Keratinocyte (primary cell): Measurements from ENCODE around the gene SYNJ2. TPM values are rescaled to one million over a fixed set of nuclear protein-coding genes. Genes with fewer than 3 reads are reported as not detected.

Experiments
- DNase-seq: peaks from one replicate; pipeline ENCODE4 v3.0.0-alpha.2; 2011; ENCODE audit warnings: low read depth, missing footprints, low spot score
- FAIRE-seq: peaks from 2 replicates; lab custom pipeline; 2011; peaks lifted over from hg19 to GRCh38; lab: Jason Lieb, UNC
- H2AFZ ChIP-seq: 2 replicates; pipeline ENCODE4 v1.6.0; 2012; ENCODE audit warnings: low read length, control low read depth, inconsistent platforms; ENCODE audit not compliant: control insufficient read depth
- H3K27ac ChIP-seq: 2 replicates; pipeline ENCODE4 v1.5.1; 2011; ENCODE audit warnings: low read length; ENCODE audit not compliant: control insufficient read depth, insufficient read depth
- H3K27me3 ChIP-seq: 3 replicates; pipeline ENCODE4 v1.6.0; 2011; ENCODE audit warnings: low read length; ENCODE audit not compliant: control insufficient read depth, insufficient read depth; ENCODE audit errors: extremely low read depth
- H3K36me3 ChIP-seq, 2 experiments: 2 replicates in 1 of 2; 3 replicates in 1 of 2; pipeline ENCODE4 v1.5.1; 2011; ENCODE audit warnings: low read length in 2 of 2, mild to moderate bottlenecking in 1 of 2; ENCODE audit not compliant: control insufficient read depth in 2 of 2, insufficient read depth in 2 of 2; ENCODE audit errors: extremely low read depth in 1 of 2
- H3K4me1 ChIP-seq: 3 replicates; pipeline ENCODE4 v1.5.1; 2011; ENCODE audit warnings: low read length; ENCODE audit not compliant: control insufficient read depth, insufficient read depth; ENCODE audit errors: extremely low read depth
- H3K4me2 ChIP-seq: 3 replicates; pipeline ENCODE4 v1.6.0; 2011; ENCODE audit warnings: low read depth, low read length; ENCODE audit not compliant: control insufficient read depth, insufficient read depth; ENCODE audit errors: extremely low read depth
- H3K4me3 ChIP-seq, 3 experiments: fragments of 200-600 bp in 1 of 3; sonication (generic) in 1 of 3; 2 replicates in 2 of 3; 3 replicates in 1 of 3; pipeline ENCODE4 v1.5.1; 2011 to 2016; ENCODE audit warnings: low read length in 3 of 3, mild to moderate bottlenecking in 3 of 3, control low read depth in 2 of 3, inconsistent platforms in 1 of 3, low read depth in 1 of 3, mixed read lengths in 1 of 3, mixed run types in 1 of 3, moderate library complexity in 1 of 3; ENCODE audit not compliant: control insufficient read depth in 2 of 3, insufficient read depth in 2 of 3; ENCODE audit errors: extremely low read depth in 1 of 3
- H3K79me2 ChIP-seq: 2 replicates; pipeline ENCODE4 v1.6.0; 2012; ENCODE audit warnings: low read length; ENCODE audit not compliant: control insufficient read depth, insufficient read depth
- H3K9ac ChIP-seq: 3 replicates; pipeline ENCODE4 v1.6.0; 2011; ENCODE audit warnings: low read length; ENCODE audit not compliant: control insufficient read depth, insufficient read depth; ENCODE audit errors: extremely low read depth
- H3K9me1 ChIP-seq: 3 replicates; pipeline ENCODE4 v1.6.0; 2011; ENCODE audit warnings: low read length; ENCODE audit not compliant: control insufficient read depth, insufficient read depth; ENCODE audit errors: extremely low read depth
- H3K9me3 ChIP-seq: 2 replicates; pipeline ENCODE4 v1.5.1; 2012; ENCODE audit warnings: low read depth, low read length; ENCODE audit not compliant: control insufficient read depth
- H4K20me1 ChIP-seq: 3 replicates; pipeline ENCODE4 v1.6.0; 2011; ENCODE audit warnings: low read length; ENCODE audit not compliant: control insufficient read depth, insufficient read depth; ENCODE audit errors: extremely low read depth
- EZH2 ChIP-seq: IDR thresholded peaks from one replicate; pipeline ENCODE4 v1.6.1; 2012; ENCODE audit warnings: inconsistent platforms, mild to moderate bottlenecking, low read length, moderate library complexity
- dilution Hi-C: fragments of 300-500 bp; cut with MboI; formaldehyde crosslinking; loops from one replicate; pipeline ENCODE4 v1.7.0; 2020; ENCODE audit warnings: low sequenced_read_pairs; ENCODE audit not compliant: extremely low pct_ligation_motif_present
- polyA plus RNA-seq, 5 experiments: library from polyadenylated mRNA; depleted of rRNA in 3 of 5; stranded (reverse) in 3 of 5; stranded (forward) in 1 of 5; unstranded in 1 of 5; fragments of >200 nt; gene quantifications; 1 replicate in 1 of 5; 2 replicates in 3 of 5; 3 replicates in 1 of 5; pipeline versions ENCODE4 v1.2.1 to v1.2.3, GENCODE V29; 2011 to 2012; ENCODE audit warnings: missing spikeins in 2 of 5, low read depth in 1 of 5, low replicate concordance in 1 of 5
- TF ChIP-seq, protein P1 (sequence below), 3 experiments: IDR thresholded peaks in 1 of 3; conservative IDR thresholded peaks in 1 of 3; optimal IDR thresholded peaks in 1 of 3; 2 replicates in 2 of 3; 3 replicates in 1 of 3; pipeline versions ENCODE3 to v1.5.1; 2011; ENCODE audit warnings: low read length in 3 of 3, mild to moderate bottlenecking in 3 of 3, moderate library complexity in 2 of 3, control low read depth in 1 of 3, inconsistent platforms in 1 of 3; ENCODE audit not compliant: insufficient read depth in 2 of 3; ENCODE audit errors: extremely low read depth in 1 of 3

Gene SYNJ2
- polyA plus RNA-seq, 1 donor (not counting 4 experiments of a cell fraction or from before 2014, with no cell fraction given), result 8.6 TPM

DNA sequence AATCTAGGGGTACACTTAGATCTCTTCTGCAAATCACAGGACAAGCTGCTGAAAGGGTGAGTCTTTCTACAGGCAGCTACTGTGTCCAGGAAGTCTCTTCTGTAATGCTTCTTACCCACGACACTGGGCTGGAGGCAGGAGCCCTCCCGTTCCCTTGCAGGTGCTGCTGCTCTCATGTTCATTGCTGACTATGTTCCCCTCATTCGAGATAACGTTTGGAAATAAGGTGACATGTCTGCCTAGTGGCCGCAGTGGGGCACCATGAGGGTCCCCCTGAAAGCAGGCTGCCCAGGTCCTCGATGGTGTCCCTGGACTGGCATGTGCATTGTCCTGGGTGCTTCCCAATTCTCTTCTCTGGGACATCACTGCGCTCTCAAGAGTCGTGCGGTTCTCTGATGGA lies 74.7 kb downstream of the SYNJ2 start:
- H3K27me3 ChIP-seq, result no peaks in the 10 kb centered on the region
- no peak for DNase-seq
- no peak overlapping the region for H3K4me3 ChIP-seq
- no peak for FAIRE-seq
- no peaks in the 10 kb centered on the region for H4K20me1 ChIP-seq
- H3K9me3 ChIP-seq, result no peaks in the 10 kb centered on the region
- H2AFZ ChIP-seq, result no peak overlapping the region
- peaks cover 38% of the 10 kb centered on the region for H3K4me1 ChIP-seq
- dilution Hi-C loops, result no loop called here
- no peaks in the 10 kb centered on the region for H3K79me2 ChIP-seq
- no peak overlapping the region for H3K9ac ChIP-seq
- no peak overlapping the region for H3K27ac ChIP-seq
- TF ChIP-seq EZH2, result no peak
- TF ChIP-seq, protein P1, sequence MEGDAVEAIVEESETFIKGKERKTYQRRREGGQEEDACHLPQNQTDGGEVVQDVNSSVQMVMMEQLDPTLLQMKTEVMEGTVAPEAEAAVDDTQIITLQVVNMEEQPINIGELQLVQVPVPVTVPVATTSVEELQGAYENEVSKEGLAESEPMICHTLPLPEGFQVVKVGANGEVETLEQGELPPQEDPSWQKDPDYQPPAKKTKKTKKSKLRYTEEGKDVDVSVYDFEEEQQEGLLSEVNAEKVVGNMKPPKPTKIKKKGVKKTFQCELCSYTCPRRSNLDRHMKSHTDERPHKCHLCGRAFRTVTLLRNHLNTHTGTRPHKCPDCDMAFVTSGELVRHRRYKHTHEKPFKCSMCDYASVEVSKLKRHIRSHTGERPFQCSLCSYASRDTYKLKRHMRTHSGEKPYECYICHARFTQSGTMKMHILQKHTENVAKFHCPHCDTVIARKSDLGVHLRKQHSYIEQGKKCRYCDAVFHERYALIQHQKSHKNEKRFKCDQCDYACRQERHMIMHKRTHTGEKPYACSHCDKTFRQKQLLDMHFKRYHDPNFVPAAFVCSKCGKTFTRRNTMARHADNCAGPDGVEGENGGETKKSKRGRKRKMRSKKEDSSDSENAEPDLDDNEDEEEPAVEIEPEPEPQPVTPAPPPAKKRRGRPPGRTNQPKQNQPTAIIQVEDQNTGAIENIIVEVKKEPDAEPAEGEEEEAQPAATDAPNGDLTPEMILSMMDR (optimal IDR thresholded peaks at IDR 0.05 in 1 of 3, IDR thresholded peaks at IDR 0.05 in 1 of 3, conservative IDR thresholded peaks at IDR 0.05 in 1 of 3; ENCODE audit: extremely low read depth in 1 of 3, insufficient read depth in 2 of 3, low read length in 3 of 3), result no peak
- no peak overlapping the region for H3K4me2 ChIP-seq
- H3K36me3 ChIP-seq, result peaks cover 0 to 6% of the 10 kb centered on the region in 2 experiments
- H3K9me1 ChIP-seq, result no peaks in the 10 kb centered on the region

DNA sequence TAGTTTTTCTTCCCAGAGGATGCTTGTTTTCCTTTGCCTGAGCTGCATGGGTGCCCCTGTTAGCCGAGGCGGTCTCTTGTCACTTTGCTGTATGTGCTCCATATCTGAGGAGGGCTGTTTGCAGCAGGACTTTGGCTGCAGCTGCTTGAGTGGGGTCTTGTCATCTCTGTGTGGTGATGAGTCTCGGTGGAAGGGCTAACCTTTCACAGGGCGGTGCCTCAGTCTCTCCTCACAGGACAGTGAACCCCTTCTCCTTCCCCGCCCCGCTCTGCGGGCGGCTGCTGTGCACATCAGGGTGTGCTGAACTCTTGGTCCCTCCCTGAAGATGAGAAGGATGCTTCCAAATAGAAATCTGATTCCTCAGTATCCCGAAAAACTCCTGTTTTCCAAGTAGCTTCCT lies 75.1 kb downstream of the SYNJ2 start:
- peak overlapping the region; percentile 67 for H3K4me2 ChIP-seq
- H3K9me1 ChIP-seq, result no peaks in the 10 kb centered on the region
- H3K4me3 ChIP-seq, result no peak overlapping the region
- no peaks in the 10 kb centered on the region for H3K27me3 ChIP-seq
- H4K20me1 ChIP-seq, result no peaks in the 10 kb centered on the region
- H3K9me3 ChIP-seq, result no peaks in the 10 kb centered on the region
- dilution Hi-C loops, result no loop called here
- H3K36me3 ChIP-seq, result peaks cover 0 to 9% of the 10 kb centered on the region in 2 experiments
- DNase-seq (no peak), FAIRE-seq (no peak)
- no peak overlapping the region for H2AFZ ChIP-seq
- H3K9ac ChIP-seq, result peak overlapping the region; percentile 47
- peak overlapping the region; percentile 88 for H3K27ac ChIP-seq
- H3K4me1 ChIP-seq, result peaks cover 36% of the 10 kb centered on the region
- H3K79me2 ChIP-seq, result no peaks in the 10 kb centered on the region
- TF ChIP-seq, protein P1 (optimal IDR thresholded peaks at IDR 0.05 in 1 of 3, IDR thresholded peaks at IDR 0.05 in 1 of 3, conservative IDR thresholded peaks at IDR 0.05 in 1 of 3; ENCODE audit: extremely low read depth in 1 of 3, insufficient read depth in 2 of 3, low read length in 3 of 3), result no peak
- no peak for TF ChIP-seq EZH2
